Mucosa of rectum (tissue), 2 donors: Measurements from ENCODE around the gene RARS2.
"Not testable (repeated sequence)": the region's sequence is repeated elsewhere in the genome, so short reads cannot be mapped to it uniquely, and the experiment has no call there.

Source experiments
- H3K27ac ChIP-seq, 2 donors: one replicate each; pipeline ENCODE4 v1.7.0; 2013; ENCODE audit warnings: inconsistent platforms in 2 of 2, low read depth in 2 of 2, low read length in 2 of 2
- H3K27me3 ChIP-seq, 2 donors: one replicate each; pipeline ENCODE4 v1.7.0; 2013; ENCODE audit warnings: low read length in 2 of 2; ENCODE audit not compliant: control insufficient read depth in 2 of 2, insufficient read depth in 2 of 2
- H3K36me3 ChIP-seq, 2 donors: one replicate each; pipeline ENCODE4 v1.7.0; 2013; ENCODE audit warnings: low read length in 2 of 2; ENCODE audit not compliant: control insufficient read depth in 2 of 2, insufficient read depth in 2 of 2
- H3K4me1 ChIP-seq, 2 donors: one replicate each; pipeline ENCODE4 v1.7.0; 2013; ENCODE audit warnings: low read length in 2 of 2, mild to moderate bottlenecking in 1 of 2; ENCODE audit not compliant: control insufficient read depth in 2 of 2, insufficient read depth in 2 of 2
- H3K4me3 ChIP-seq, 2 donors: one replicate each; pipeline ENCODE4 v1.7.0; 2013; ENCODE audit warnings: low read length in 2 of 2
- H3K9ac ChIP-seq, 2 donors: one replicate each; pipeline ENCODE4 v1.7.0; 2013; ENCODE audit warnings: low read length in 2 of 2, low read depth in 1 of 2, mild to moderate bottlenecking in 1 of 2
- H3K9me3 ChIP-seq, 2 donors: one replicate each; pipeline ENCODE4 v1.7.0; 2013; ENCODE audit warnings: low read length in 2 of 2; ENCODE audit not compliant: control insufficient read depth in 2 of 2
- donor health status: healthy.
- donor health status: Normal muscosa, but diverticular disease.

RARS2 gene

GRCh38 chr6:87617405-87617804, 27.6 kb upstream of the RARS2 start:
- no peak overlapping the region for H3K9ac ChIP-seq
- no peaks in the 10 kb centered on the region for H3K4me1 ChIP-seq
- no peak overlapping the region for H3K4me3 ChIP-seq
- no peaks in the 10 kb centered on the region for H3K27me3 ChIP-seq
- no peaks in the 10 kb centered on the region for H3K9me3 ChIP-seq
- peaks cover 11 to 14% of the 10 kb centered on the region in 2 donors for H3K36me3 ChIP-seq
- no peak overlapping the region for H3K27ac ChIP-seq

GRCh38 chr6:87613018-87613417, 23.2 kb upstream of the RARS2 start:
- not testable (repeated sequence) for H3K27ac ChIP-seq, H3K9ac ChIP-seq, H3K4me1 ChIP-seq, H3K9me3 ChIP-seq, H3K27me3 ChIP-seq, H3K4me3 ChIP-seq
- H3K36me3 ChIP-seq: peaks cover 16 to 21% of the 10 kb centered on the region in 2 donors

GRCh38 chr6:87608802-87609201, 19.0 kb upstream of the RARS2 start:
- Histone ChIP-seq H3K27me3 (no peaks in the 10 kb centered on the region), H3K4me3 (no peak overlapping the region), H3K9ac (no peak overlapping the region), H3K9me3 (no peaks in the 10 kb centered on the region), H3K4me1 (no peaks in the 10 kb centered on the region), H3K27ac (no peak overlapping the region), H3K36me3 (peaks cover 14 to 19% of the 10 kb centered on the region in 2 donors)

- no peaks in the 10 kb centered on the region for H3K9me3 ChIP-seq
Measured at GRCh38 chr6:87606199-87606598, 16.4 kb upstream of the RARS2 start.

GRCh38 chr6:87600576-87600975, 10.8 kb upstream of the RARS2 start:
- peaks cover 0 to 4% of the 10 kb centered on the region in 2 donors for H3K36me3 ChIP-seq
- no peaks in the 10 kb centered on the region for H3K27me3 ChIP-seq
- no peak overlapping the region for H3K27ac ChIP-seq
- H3K9ac ChIP-seq: no peak overlapping the region
- H3K4me1 ChIP-seq: no peaks in the 10 kb centered on the region
- H3K4me3 ChIP-seq: no peak overlapping the region
- no peaks in the 10 kb centered on the region for H3K9me3 ChIP-seq

More at GRCh38 chr6:87606199-87606598, 16.4 kb upstream of the RARS2 start:
- Histone ChIP-seq H3K4me3 (no peak overlapping the region), H3K27me3 (no peaks in the 10 kb centered on the region), H3K9ac (no peak overlapping the region), H3K27ac (no peak overlapping the region), H3K4me1 (no peaks in the 10 kb centered on the region), H3K36me3 (peaks cover 4 to 12% of the 10 kb centered on the region in 2 donors)

- no peak overlapping the region for H3K27ac ChIP-seq
- H3K4me3 ChIP-seq: peak overlapping the region; percentile 94 to 97
- H3K4me1 ChIP-seq: peaks cover 14 to 22% of the 10 kb centered on the region in 2 donors
- peak overlapping the region in 1 of 2 donors; percentile 93 for H3K9ac ChIP-seq
- no peaks in the 10 kb centered on the region for H3K27me3 ChIP-seq
- H3K9me3 ChIP-seq: no peaks in the 10 kb centered on the region
- H3K36me3 ChIP-seq: peaks cover 0 to 11% of the 10 kb centered on the region in 2 donors
Measured at GRCh38 chr6:87590990-87591389, 1.2 kb upstream of the RARS2 start.

GRCh38 chr6:87590417-87590880, 662 bp upstream of the RARS2 start:
- Histone ChIP-seq H3K36me3 (peaks cover 0 to 9% of the 10 kb centered on the region in 2 donors), H3K9ac (peak overlapping the region; percentile 90 to 93), H3K4me3 (peak overlapping the region; percentile 94 to 97), H3K4me1 (peaks cover 14 to 22% of the 10 kb centered on the region in 2 donors), H3K27ac (peak overlapping the region in 1 of 2 donors; percentile 86), H3K9me3 (no peaks in the 10 kb centered on the region), H3K27me3 (no peaks in the 10 kb centered on the region)

GRCh38 chr6:87588756-87589407, 905 bp downstream of the RARS2 start:
- Histone ChIP-seq H3K36me3 (peaks cover 0 to 3% of the 10 kb centered on the region in 2 donors), H3K9ac (peak overlapping the region; percentile 90 to 91), H3K4me3 (peak overlapping the region; percentile 94 to 97), H3K27me3 (no peaks in the 10 kb centered on the region), H3K9me3 (no peaks in the 10 kb centered on the region), H3K27ac (peak overlapping the region; percentile 80 to 86), H3K4me1 (peaks cover 14 to 22% of the 10 kb centered on the region in 2 donors)

- H3K27ac ChIP-seq: no peak overlapping the region
- no peak overlapping the region for H3K9ac ChIP-seq
- no peak overlapping the region for H3K4me3 ChIP-seq
- H3K27me3 ChIP-seq: no peaks in the 10 kb centered on the region
- H3K9me3 ChIP-seq: no peaks in the 10 kb centered on the region
- peaks cover 14 to 16% of the 10 kb centered on the region in 2 donors for H3K36me3 ChIP-seq
- H3K4me1 ChIP-seq: peaks cover 14 to 22% of the 10 kb centered on the region in 2 donors
Measured at GRCh38 chr6:87586371-87587077, 3.3 kb downstream of the RARS2 start.

GRCh38 chr6:87583822-87584221, 6.0 kb downstream of the RARS2 start:
- peaks cover 20 to 26% of the 10 kb centered on the region in 2 donors for H3K36me3 ChIP-seq
- H3K27me3 ChIP-seq: no peaks in the 10 kb centered on the region

More at GRCh38 chr6:87583822-87584221, 6.0 kb downstream of the RARS2 start:
- H3K4me1 ChIP-seq: peaks cover 7 to 11% of the 10 kb centered on the region in 2 donors
- H3K9me3 ChIP-seq: no peaks in the 10 kb centered on the region
- no peak overlapping the region for H3K27ac ChIP-seq
- H3K9ac ChIP-seq: no peak overlapping the region
- H3K4me3 ChIP-seq: no peak overlapping the region
